Adrenal gland (tissue), 12 donors: ENCODE results near the gene VSTM2B. TPM values are rescaled to one million over a fixed set of nuclear protein-coding genes. Genes with fewer than 3 reads are reported as not detected.

Source experiments
- DNase-seq, 7 donors: peaks; one replicate each; pipeline ENCODE4 v3.0.0-alpha.2; 2019 to 2020
- H3K27ac ChIP-seq, 5 donors: fragments of 200-600 bp; sonication (generic) in 4 of 5; 1 replicate in 3 of 5; 2 replicates in 2 of 5; pipeline versions ENCODE4 v1.5.1 to v1.8.0; 2016 to 2020; ENCODE audit warnings: mild to moderate bottlenecking in 1 of 5
- H3K27me3 ChIP-seq: fragments of 200-600 bp; 2 replicates; pipeline ENCODE4 v1.8.0; 2021
- H3K36me3 ChIP-seq, 2 donors: fragments of 200-600 bp; replicated peaks in 1 of 2; 1 replicate in 1 of 2; 2 replicates in 1 of 2; pipeline versions ENCODE4 v1.5.1 to v1.8.0; 2018 to 2022
- H3K4me1 ChIP-seq, 2 donors: fragments of 200-600 bp; replicated peaks in 1 of 2; 1 replicate in 1 of 2; 2 replicates in 1 of 2; pipeline versions ENCODE4 v1.5.1 to v1.8.0; 2018 to 2021
- H3K4me3 ChIP-seq, 4 donors: fragments of 200-600 bp; sonication (generic) in 3 of 4; one replicate each; pipeline ENCODE4 v1.5.1; 2016 to 2018
- H3K9me3 ChIP-seq, 3 donors: fragments of 200-600 bp; sonication (generic) in 1 of 3; replicated peaks in 1 of 3; 1 replicate in 2 of 3; 2 replicates in 1 of 3; pipeline versions ENCODE4 v1.5.1 to v1.8.0; 2016 to 2021
- CTCF ChIP-seq, 6 experiments: fragments of 450-650 bp in 4 of 6; fragments of 200-600 bp in 2 of 6; sonication (generic) in 1 of 6; IDR thresholded peaks; 1 replicate in 5 of 6; 2 replicates in 1 of 6; pipeline versions ENCODE4 v1.5.1 to v1.8.0; 2016 to 2021; ENCODE audit warnings: antibody characterized with exemption in 6 of 6, mild to moderate bottlenecking in 2 of 6, moderate library complexity in 1 of 6
- POLR2A ChIP-seq, 2 donors: fragments of 450-650 bp; IDR thresholded peaks; one replicate each; pipeline ENCODE4 v1.6.1; 2017; ENCODE audit warnings: antibody characterized with exemption in 2 of 2, mild to moderate bottlenecking in 2 of 2, moderate library complexity in 1 of 2
- WGBS, 4 donors: extraction: QIAGEN DNeasy Blood & Tissue Kit in 2 of 4; methylation state at CpG; one replicate each; pipeline versions ENCODE4 v1.1.5 to v1.1.7; 2013 to 2017; 5-methylcytosine and 5-hydroxymethylcytosine counted together
- intact Hi-C, 2 donors: fragments of 100-400 bp; cut with DNase I; formaldehyde crosslinking; loops; one replicate each; pipeline versions ENCODE4 v1.14.1 to v1.15.0; 2022 to 2023
- polyA plus RNA-seq, 3 donors: library from polyadenylated mRNA; stranded (reverse); fragments of 200-250 nt in 2 of 3; fragments of 350-450 nt in 1 of 3; fragmentation: Illumina TruSeq in 1 of 3; extraction: RNeasy Lipid Tissue Mini Kit (QIAGEN cat#74804) in 1 of 3; gene quantifications; one replicate each; pipeline ENCODE4 v1.2.3, GENCODE V29; 2013 to 2014
- total RNA-seq, 9 donors: library from RNA; depleted of rRNA in 4 of 9; stranded (reverse); fragments of >200 nt in 4 of 9; fragments of 120-200 nt in 1 of 9; fragmentation: NEBNext Ultra II Directional in 1 of 9; extraction: Animal tissue kit (Norgen Biotek cat#: 25700) in 1 of 9; gene quantifications; one replicate each; pipeline versions ENCODE4 v1.1.0 to v1.2.4, GENCODE V29; 2013 to 2023
- donor health status: healthy with polysubstance abuse.
- donor health status: Bipolar disorder and iron deficiency.
- donor health status: DM: yes; HTN: yes; CAD: no.
- donor health status: DM: no; HTN: no; CAD: no.
- donor health status: DM: no; HTN: no; CAD: no.
- donor health status: DM: yes; HTN: yes; CAD: no.

Gene VSTM2B
- total and polyA plus RNA-seq, 12 donors = 0.09 to 1.3 (median 0.64) TPM; not detected in 8

- no peak overlapping the region for H3K4me3 ChIP-seq
These were observed 45.4 kb downstream of the VSTM2B start for GRCh38 chr19:29571181-29571580.

GRCh38 chr19:29573486-29573885 lies 47.7 kb downstream of the VSTM2B start:
- 56 to 59% (median 57%) methylated on average over 7 of the region's 7 CpGs for WGBS, 4 donors
- intact Hi-C loops = no loop called here

More at GRCh38 chr19:29571181-29571580, 45.4 kb downstream of the VSTM2B start:
- TF ChIP-seq POLR2A (IDR thresholded peaks at IDR 0.05) (no peak), CTCF (IDR thresholded peaks at IDR 0.05) (no peak)
- no peaks in the 10 kb centered on the region for H3K9me3 ChIP-seq
- 53 to 67% (median 63%) methylated on average over 6 of the region's 6 CpGs for WGBS, 4 donors
- no peaks in the 10 kb centered on the region for H3K4me1 ChIP-seq
- H3K27me3 ChIP-seq = peaks cover 4% of the 10 kb centered on the region
- intact Hi-C loops = no loop called here
- no peak overlapping the region for H3K27ac ChIP-seq
- no peaks in the 10 kb centered on the region for H3K36me3 ChIP-seq
- DNase-seq = no peak

GRCh38 chr19:29574510-29574909 lies 48.7 kb downstream of the VSTM2B start:
- Histone ChIP-seq H3K4me1 (no peaks in the 10 kb centered on the region), H3K36me3 (no peaks in the 10 kb centered on the region), H3K27me3 (peaks cover 4% of the 10 kb centered on the region), H3K9me3 (no peaks in the 10 kb centered on the region), H3K27ac (no peak overlapping the region), H3K4me3 (no peak overlapping the region)
- 31 to 48% (median 43%) methylated on average over 3 of the region's 3 CpGs for WGBS, 4 donors
- DNase-seq = peak in 1 of 7 donors; percentile 0
- TF ChIP-seq CTCF (IDR thresholded peaks at IDR 0.05) (no peak), POLR2A (IDR thresholded peaks at IDR 0.05) (no peak)
- intact Hi-C loops = no loop called here

More at GRCh38 chr19:29573486-29573885, 47.7 kb downstream of the VSTM2B start:
- Histone ChIP-seq H3K27ac (no peak overlapping the region), H3K27me3 (peaks cover 4% of the 10 kb centered on the region), H3K9me3 (no peaks in the 10 kb centered on the region), H3K4me1 (no peaks in the 10 kb centered on the region), H3K36me3 (no peaks in the 10 kb centered on the region), H3K4me3 (no peak overlapping the region)
- TF ChIP-seq CTCF (IDR thresholded peaks at IDR 0.05) (no peak), POLR2A (IDR thresholded peaks at IDR 0.05) (no peak)
- DNase-seq = peak in 1 of 7 donors; percentile 2

- no peaks in the 10 kb centered on the region for H3K4me1 ChIP-seq
- no peak overlapping the region for H3K27ac ChIP-seq
- intact Hi-C loops = no loop called here
- no peaks in the 10 kb centered on the region for H3K36me3 ChIP-seq
- peaks cover 4% of the 10 kb centered on the region for H3K27me3 ChIP-seq
- no peak overlapping the region for H3K4me3 ChIP-seq
- 17 to 25% (median 22%) methylated on average over 13 to 14 of the region's 14 CpGs for WGBS, 4 donors
- DNase-seq = peak in 1 of 7 donors; percentile 9
- no peak for TF ChIP-seq POLR2A (IDR thresholded peaks at IDR 0.05)
- no peak for TF ChIP-seq CTCF (IDR thresholded peaks at IDR 0.05)
- no peaks in the 10 kb centered on the region for H3K9me3 ChIP-seq
These were observed 50.3 kb downstream of the VSTM2B start for GRCh38 chr19:29576046-29576606.
